ENCODE measurements around the gene TENM3.

The TENM3 gene

DNA sequence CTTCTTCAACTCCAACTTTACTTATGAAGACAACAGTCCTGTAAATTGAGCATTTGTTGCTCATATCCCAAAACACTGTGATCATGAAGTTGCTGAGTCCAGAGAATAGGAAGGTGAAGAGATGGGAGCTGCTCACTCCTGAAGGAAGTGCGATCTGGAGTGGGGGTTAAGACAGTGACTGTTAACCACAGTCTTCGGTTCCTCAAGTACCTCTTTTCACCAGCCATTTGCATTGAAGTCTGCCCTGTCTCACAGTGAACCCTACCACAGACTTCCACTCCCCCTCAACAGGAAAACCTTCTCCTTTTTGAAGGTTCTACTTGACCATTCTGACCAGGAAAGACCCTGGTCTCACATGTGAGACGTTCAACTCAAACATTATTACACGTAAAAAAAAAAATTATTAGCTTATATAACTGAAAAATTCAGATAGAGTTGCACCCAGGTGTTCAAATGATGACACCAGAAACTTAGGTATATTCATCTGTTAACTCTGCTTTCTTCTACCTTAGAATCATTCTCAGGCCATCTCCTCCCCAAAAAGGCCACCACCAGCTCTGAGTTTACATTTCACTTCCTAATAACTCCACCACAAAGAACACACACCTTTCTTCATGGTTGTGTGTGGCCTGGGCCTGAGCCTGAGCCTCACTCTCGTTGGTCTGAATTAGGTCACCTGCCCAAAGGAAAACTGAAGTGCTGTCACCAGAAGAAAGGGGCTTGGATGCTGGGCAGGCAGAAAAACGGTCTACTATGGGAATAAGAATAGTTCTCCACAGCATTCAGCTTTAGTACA lies 474.8 kb downstream of the TENM3 start:
- no peak for TF ChIP-seq CTCF (conservative IDR thresholded peaks at IDR 0.05; ENCODE audit: low read depth, low read length)
- no peak overlapping the region for H3K4me3 ChIP-seq (ENCODE audit: low read depth, low read length)
- no peak for DNase-seq (ENCODE audit: low read depth)

DNA sequence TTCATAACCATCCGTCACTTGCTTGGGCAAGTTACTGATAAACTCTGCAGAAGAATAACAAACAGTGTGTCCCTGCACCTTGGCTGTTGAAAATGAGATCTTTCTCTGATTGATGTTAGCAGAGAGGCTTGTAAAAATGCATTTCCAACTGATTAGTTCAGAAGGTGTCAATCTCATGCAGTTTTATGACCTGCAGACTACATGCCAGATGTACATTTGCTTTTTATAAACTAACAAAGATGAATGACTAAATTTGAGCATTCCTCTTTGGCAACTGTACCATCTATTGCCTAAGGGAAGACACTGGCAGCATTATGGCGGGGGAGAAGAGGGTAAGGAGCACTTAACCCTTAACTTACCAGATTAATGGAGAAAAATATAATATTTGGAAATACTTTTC lies 481.2 kb downstream of the TENM3 start:
- peak; percentile 29 for DNase-seq (ENCODE audit: low read depth)
- no peak for TF ChIP-seq CTCF (conservative IDR thresholded peaks at IDR 0.05; ENCODE audit: low read depth, low read length)
- H3K4me3 ChIP-seq (ENCODE audit: low read depth, low read length) = no peak overlapping the region

DNA sequence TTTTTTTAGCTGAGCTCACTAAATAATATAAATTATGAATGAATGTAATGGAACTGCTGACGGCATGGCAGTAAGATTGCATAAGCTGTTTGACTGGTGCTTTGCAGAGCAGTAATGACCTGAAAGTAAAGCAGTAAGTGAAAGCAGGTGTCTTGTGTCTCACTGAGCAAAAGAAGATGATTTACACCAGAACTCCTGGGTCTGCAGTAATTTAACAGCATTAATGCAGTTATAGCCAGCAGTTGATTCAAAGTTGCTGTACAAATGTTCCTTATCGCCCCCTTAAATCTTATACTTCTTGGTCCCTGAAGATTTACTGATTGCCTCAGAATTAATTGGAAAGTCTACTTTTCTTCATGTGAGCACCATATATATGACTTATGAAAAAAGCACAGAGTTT lies 486.3 kb downstream of the TENM3 start:
- TF ChIP-seq CTCF (conservative IDR thresholded peaks at IDR 0.05; ENCODE audit: low read depth, low read length) = no peak
- H3K4me3 ChIP-seq (ENCODE audit: low read depth, low read length) = no peak overlapping the region
- no peak for DNase-seq (ENCODE audit: low read depth)

GRCh38 chr4:182730791-182731190 lies 487.6 kb downstream of the TENM3 start:
- TF ChIP-seq CTCF (conservative IDR thresholded peaks at IDR 0.05; ENCODE audit: low read depth, low read length) = no peak
- DNase-seq (ENCODE audit: low read depth) = no peak
- no peak overlapping the region for H3K4me3 ChIP-seq (ENCODE audit: low read depth, low read length)

DNA sequence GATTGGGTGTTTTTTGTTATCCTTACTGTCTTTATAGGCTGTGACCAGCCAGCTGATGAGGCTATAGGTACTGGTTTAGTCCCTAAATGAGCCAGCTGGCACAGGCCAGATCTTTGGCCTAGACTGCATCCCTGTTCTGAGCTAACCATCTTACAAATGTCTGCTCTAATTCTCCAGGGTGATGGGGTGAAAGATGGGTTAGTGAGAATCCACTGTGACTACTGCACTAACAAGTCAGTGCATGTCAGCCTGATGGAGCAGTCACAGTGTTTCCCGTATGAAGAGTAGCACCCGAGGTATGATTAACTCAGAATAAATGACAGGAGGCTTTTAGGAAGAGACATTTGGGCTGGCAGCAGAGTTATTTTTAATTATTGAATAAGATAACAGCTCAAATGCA lies 493.0 kb downstream of the TENM3 start:
- no peak for TF ChIP-seq CTCF (conservative IDR thresholded peaks at IDR 0.05; ENCODE audit: low read depth, low read length)
- no peak for DNase-seq (ENCODE audit: low read depth)
- no peak overlapping the region for H3K4me3 ChIP-seq (ENCODE audit: low read depth, low read length)

DNA sequence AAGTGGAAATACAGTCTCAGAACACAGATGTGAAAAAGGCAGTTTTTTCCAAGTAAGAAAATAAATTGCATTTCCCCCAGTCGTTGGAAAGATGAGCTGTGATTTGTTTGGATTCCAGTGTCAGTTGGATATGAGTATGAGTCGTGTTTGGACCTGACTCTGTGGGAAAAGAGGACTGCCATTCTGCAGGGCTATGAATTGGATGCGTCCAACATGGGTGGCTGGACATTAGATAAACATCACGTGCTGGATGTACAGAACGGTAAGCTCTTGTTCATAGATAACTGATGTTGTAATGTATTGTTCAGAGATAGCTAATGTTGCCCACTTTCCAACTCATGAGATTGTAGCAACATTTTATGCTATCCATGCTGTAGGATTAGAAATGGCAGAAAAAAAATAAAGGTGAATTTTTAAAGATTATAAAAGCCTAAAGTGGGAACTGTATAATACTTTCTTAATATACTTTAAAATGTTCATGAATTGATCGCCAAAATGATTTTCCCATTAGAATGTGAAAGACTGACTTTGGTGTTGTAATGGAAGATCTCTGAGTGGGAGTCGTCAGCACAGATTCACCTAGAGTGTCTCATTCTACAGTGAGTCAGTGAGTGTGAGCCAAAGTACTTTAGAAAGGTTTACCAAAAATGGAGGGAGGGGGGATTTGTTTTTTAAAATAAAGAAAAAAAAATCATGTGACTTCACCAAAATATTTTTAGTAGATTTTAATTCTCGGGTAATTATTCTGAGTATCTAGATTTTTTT lies 495.3 kb downstream of the TENM3 start:
- DNase-seq (ENCODE audit: low read depth) = peak; percentile 11
- TF ChIP-seq CTCF (conservative IDR thresholded peaks at IDR 0.05; ENCODE audit: low read depth, low read length) = no peak
- H3K4me3 ChIP-seq (ENCODE audit: low read depth, low read length) = no peak overlapping the region

All from choroid plexus epithelial cell (primary cell).